Measurements from ENCODE around the gene LRRC7.

The LRRC7 gene

DNA sequence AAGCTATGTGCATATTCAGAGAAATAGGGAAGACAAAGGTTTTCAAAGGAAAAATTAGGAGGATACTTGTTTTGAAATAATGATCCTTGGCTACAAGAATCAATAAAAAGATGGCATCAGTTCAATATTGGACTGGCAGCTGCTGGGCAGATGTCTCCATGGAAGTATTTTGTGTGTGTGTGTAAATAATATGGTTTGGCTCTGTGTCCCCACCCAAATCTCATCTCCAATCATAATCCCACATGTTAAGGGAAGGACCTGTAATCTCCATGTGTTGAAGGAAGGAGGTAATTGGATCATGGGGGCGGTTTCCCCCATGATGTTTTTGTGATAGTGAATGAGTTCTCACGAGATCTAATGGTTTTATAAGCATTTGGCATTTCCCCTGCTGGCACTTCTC is 40.4 kb upstream of the LRRC7 start:
- H3K4me3 ChIP-seq (ENCODE audit: low read depth, low read length), result no peak overlapping the region
- no peaks in the 10 kb centered on the region for H3K27me3 ChIP-seq (ENCODE audit: insufficient read depth, low read depth, severe bottlenecking)
- H3K36me3 ChIP-seq, result no peaks in the 10 kb centered on the region
- no peak overlapping the region for H3K27ac ChIP-seq
- DNase-seq, result no peak
- H3K9me3 ChIP-seq (ENCODE audit: severe bottlenecking), result no peaks in the 10 kb centered on the region
- no peak for TF ChIP-seq CTCF (IDR thresholded peaks at IDR 0.05; ENCODE audit: low read depth, low read length)

- Histone ChIP-seq H3K9me3 (ENCODE audit: severe bottlenecking) (no peaks in the 10 kb centered on the region), H3K27ac (no peak overlapping the region), H3K36me3 (no peaks in the 10 kb centered on the region), H3K27me3 (ENCODE audit: insufficient read depth, low read depth, severe bottlenecking) (no peaks in the 10 kb centered on the region), H3K4me3 (ENCODE audit: low read depth, low read length) (no peak overlapping the region)
- no peak for TF ChIP-seq CTCF (IDR thresholded peaks at IDR 0.05; ENCODE audit: low read depth, low read length)
- DNase-seq, result no peak
Measured at GRCh38 chr1:69528376-69528775, 39.3 kb upstream of the LRRC7 start.

DNA sequence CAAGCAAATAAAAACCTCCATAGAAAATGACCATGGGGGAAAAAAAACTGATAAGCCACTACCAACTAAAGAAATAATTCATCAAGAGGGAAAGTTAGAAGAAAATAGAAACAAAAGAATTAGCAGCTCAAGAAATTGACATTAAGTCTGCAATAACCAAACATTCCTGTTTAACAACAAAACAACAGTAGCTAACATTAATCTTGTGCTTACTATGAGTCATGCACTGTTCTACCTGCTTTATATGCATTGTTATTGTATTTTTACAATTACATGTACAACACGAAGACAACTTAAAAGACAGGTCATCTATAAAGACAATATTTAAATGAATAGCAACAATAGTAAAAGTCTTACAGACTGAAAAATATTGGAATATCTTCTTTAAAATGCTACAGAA is 34.4 kb upstream of the LRRC7 start:
- Histone ChIP-seq H3K9me3 (ENCODE audit: severe bottlenecking) (no peaks in the 10 kb centered on the region), H3K27me3 (ENCODE audit: insufficient read depth, low read depth, severe bottlenecking) (no peaks in the 10 kb centered on the region), H3K4me3 (ENCODE audit: low read depth, low read length) (no peak overlapping the region), H3K36me3 (no peaks in the 10 kb centered on the region), H3K27ac (no peak overlapping the region)
- no peak for TF ChIP-seq CTCF (IDR thresholded peaks at IDR 0.05; ENCODE audit: low read depth, low read length)
- no peak for DNase-seq

- no peak overlapping the region for H3K27ac ChIP-seq
- TF ChIP-seq CTCF (IDR thresholded peaks at IDR 0.05; ENCODE audit: low read depth, low read length), result no peak
- DNase-seq, result no peak
- H3K9me3 ChIP-seq (ENCODE audit: severe bottlenecking), result no peaks in the 10 kb centered on the region
- no peak overlapping the region for H3K4me3 ChIP-seq (ENCODE audit: low read depth, low read length)
- H3K36me3 ChIP-seq, result no peaks in the 10 kb centered on the region
- H3K27me3 ChIP-seq (ENCODE audit: insufficient read depth, low read depth, severe bottlenecking), result no peaks in the 10 kb centered on the region
Measured at GRCh38 chr1:69534829-69535228, 32.9 kb upstream of the LRRC7 start.

DNA sequence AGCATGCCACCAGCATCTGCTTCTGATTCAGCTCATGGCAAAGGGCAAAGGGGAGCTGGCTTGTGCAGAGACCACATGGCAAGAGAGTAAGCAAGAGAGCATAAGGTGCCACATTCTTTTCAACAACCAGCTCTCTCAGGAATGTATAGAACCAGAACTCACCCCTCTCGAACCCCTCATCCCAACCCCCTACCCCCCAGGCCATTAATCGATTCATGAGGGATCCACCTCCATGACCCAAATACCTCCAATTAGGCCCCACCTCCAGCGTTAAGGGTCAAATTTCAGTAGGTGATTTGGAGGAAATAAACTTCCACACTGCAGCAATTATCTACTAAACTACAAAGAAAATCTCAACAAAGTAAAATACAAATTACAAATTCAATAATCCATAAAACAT is 32.2 kb upstream of the LRRC7 start:
- H3K36me3 ChIP-seq, result no peaks in the 10 kb centered on the region
- H3K27me3 ChIP-seq (ENCODE audit: insufficient read depth, low read depth, severe bottlenecking), result no peaks in the 10 kb centered on the region
- H3K9me3 ChIP-seq (ENCODE audit: severe bottlenecking), result no peaks in the 10 kb centered on the region
- no peak overlapping the region for H3K4me3 ChIP-seq (ENCODE audit: low read depth, low read length)
- DNase-seq, result no peak
- no peak for TF ChIP-seq CTCF (IDR thresholded peaks at IDR 0.05; ENCODE audit: low read depth, low read length)
- H3K27ac ChIP-seq, result no peak overlapping the region

DNA sequence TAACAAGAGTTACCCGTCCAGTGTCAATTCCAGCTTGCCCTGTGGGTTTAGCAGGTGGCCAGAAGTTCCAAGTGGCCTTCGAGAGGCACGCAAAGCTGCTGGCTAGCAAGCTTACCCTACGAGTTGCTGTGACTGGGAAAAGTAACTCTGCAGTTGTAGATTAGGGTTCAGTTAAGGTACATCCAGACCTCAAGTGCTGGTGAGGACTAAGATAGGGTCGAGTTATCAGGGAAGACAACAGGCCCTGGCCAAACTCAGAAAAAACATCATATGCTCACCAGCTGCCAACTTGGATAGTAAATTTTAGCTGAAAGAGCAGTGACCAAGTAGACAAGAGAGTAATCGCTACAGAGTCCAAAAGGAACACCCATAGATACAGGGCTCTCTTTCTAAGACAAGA is 27.7 kb upstream of the LRRC7 start:
- Histone ChIP-seq H3K4me3 (ENCODE audit: low read depth, low read length) (no peak overlapping the region), H3K27ac (no peak overlapping the region), H3K27me3 (ENCODE audit: insufficient read depth, low read depth, severe bottlenecking) (no peaks in the 10 kb centered on the region), H3K36me3 (no peaks in the 10 kb centered on the region), H3K9me3 (ENCODE audit: severe bottlenecking) (no peaks in the 10 kb centered on the region)
- no peak for DNase-seq
- no peak for TF ChIP-seq CTCF (IDR thresholded peaks at IDR 0.05; ENCODE audit: low read depth, low read length)
